Stimulated activated CD4-positive, alpha-beta T cell treated with anti-CD3 and anti-CD28 coated beads, Interleukin-4, amount 100 ng/mL, for 48 hours (primary cell): ENCODE measurements around the gene KIF3A.

ENCODE experiments used
- DNase-seq, 2 donors: peaks; one replicate each; pipeline ENCODE4 v3.0.0-alpha.2; 2020; ENCODE audit warnings: low read depth in 2 of 2

The KIF3A gene

GRCh38 chr5:132753135-132753987 lies 16.0 kb upstream of the KIF3A start:
- no peak for DNase-seq

GRCh38 chr5:132752581-132753125 lies 15.3 kb upstream of the KIF3A start:
- no peak for DNase-seq

- no peak for DNase-seq
Measured at GRCh38 chr5:132751971-132752580, 14.7 kb upstream of the KIF3A start.

- DNase-seq = peak in 1 of 2 donors; percentile 38
Measured at GRCh38 chr5:132751444-132751843, 14.1 kb upstream of the KIF3A start.

- DNase-seq = no peak
Measured at GRCh38 chr5:132750471-132751230, 13.3 kb upstream of the KIF3A start.

- no peak for DNase-seq
Measured at GRCh38 chr5:132749506-132749905, 12.2 kb upstream of the KIF3A start.

- DNase-seq = no peak
Measured at GRCh38 chr5:132748522-132749000, 11.2 kb upstream of the KIF3A start.

GRCh38 chr5:132747616-132748440 lies 10.5 kb upstream of the KIF3A start:
- peak; percentile 18 to 24 for DNase-seq

- DNase-seq = peak; percentile 40 to 49
Measured at GRCh38 chr5:132746954-132747615, 9.7 kb upstream of the KIF3A start, which contains the start of gene CCNI2. TSS of gene CCNI2 (plus strand) at chr5:132747426. CDS start at chr5:132747496, 70 bp downstream.

- DNase-seq = no peak
Measured at GRCh38 chr5:132746592-132746953, 9.2 kb upstream of the KIF3A start.

- DNase-seq = no peak
Measured at GRCh38 chr5:132744659-132745058, 7.3 kb upstream of the KIF3A start.

- DNase-seq = no peak
Measured at GRCh38 chr5:132742626-132743025, 5.3 kb upstream of the KIF3A start.

- no peak for DNase-seq
Measured at GRCh38 chr5:132742158-132742557, 4.8 kb upstream of the KIF3A start.

- no peak for DNase-seq
Measured at GRCh38 chr5:132739232-132739631, 1.9 kb upstream of the KIF3A start.

- DNase-seq = no peak
Measured at GRCh38 chr5:132737982-132738681, 786 bp upstream of the KIF3A start.

- no peak for DNase-seq
Measured at GRCh38 chr5:132734687-132735086, 2.7 kb downstream of the KIF3A start.

- DNase-seq = no peak
Measured at GRCh38 chr5:132733499-132734148, 3.7 kb downstream of the KIF3A start.

GRCh38 chr5:132729896-132730295 lies 7.5 kb downstream of the KIF3A start:
- DNase-seq = no peak

- no peak for DNase-seq
Measured at GRCh38 chr5:132725745-132726144, 11.6 kb downstream of the KIF3A start.
